ENCODE measurements around the gene RAB37. TPM values are rescaled to one million over a fixed set of nuclear protein-coding genes. Genes with fewer than 3 reads are reported as not detected.
A peak's percentile ranks its signal among the peaks of the same experiment; 100 is the strongest.

Gene RAB37
- total RNA-seq, 4 donors from 2014 or later: 0.87 to 4.4 (median 2.3) TPM

DNA sequence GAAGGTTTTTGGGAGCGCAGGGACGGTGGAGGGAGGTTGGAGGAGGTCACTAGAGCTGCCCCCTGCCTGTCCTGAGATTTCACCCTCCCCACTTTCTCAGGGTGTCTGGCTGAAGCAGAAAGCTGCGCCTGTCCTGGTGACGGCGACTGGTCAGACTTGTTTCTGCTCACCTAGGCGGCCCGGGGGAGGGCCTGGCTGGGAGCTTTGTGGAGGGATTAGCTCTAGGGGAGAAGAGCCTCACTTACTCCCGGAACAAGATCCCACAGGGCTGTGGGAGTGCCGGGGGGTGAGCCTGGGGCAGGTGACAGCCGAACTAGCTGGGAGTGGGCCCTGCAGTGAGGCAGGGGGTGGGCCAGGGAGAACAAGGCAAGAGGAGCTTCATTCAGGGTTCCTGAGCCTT lies 22.9 kb downstream of the RAB37 start:
- H3K4me1 ChIP-seq: peaks cover 5 to 97% (median 79%) of the 10 kb centered on the region in 4 donors
- no peak for TF ChIP-seq POLR2A (IDR thresholded peaks at IDR 0.05)
- TF ChIP-seq, protein P1, sequence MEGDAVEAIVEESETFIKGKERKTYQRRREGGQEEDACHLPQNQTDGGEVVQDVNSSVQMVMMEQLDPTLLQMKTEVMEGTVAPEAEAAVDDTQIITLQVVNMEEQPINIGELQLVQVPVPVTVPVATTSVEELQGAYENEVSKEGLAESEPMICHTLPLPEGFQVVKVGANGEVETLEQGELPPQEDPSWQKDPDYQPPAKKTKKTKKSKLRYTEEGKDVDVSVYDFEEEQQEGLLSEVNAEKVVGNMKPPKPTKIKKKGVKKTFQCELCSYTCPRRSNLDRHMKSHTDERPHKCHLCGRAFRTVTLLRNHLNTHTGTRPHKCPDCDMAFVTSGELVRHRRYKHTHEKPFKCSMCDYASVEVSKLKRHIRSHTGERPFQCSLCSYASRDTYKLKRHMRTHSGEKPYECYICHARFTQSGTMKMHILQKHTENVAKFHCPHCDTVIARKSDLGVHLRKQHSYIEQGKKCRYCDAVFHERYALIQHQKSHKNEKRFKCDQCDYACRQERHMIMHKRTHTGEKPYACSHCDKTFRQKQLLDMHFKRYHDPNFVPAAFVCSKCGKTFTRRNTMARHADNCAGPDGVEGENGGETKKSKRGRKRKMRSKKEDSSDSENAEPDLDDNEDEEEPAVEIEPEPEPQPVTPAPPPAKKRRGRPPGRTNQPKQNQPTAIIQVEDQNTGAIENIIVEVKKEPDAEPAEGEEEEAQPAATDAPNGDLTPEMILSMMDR (IDR thresholded peaks at IDR 0.05): no peak
- no peak for TF ChIP-seq EP300 (IDR thresholded peaks at IDR 0.05)
- no peaks in the 10 kb centered on the region for H3K27me3 ChIP-seq
- H3K36me3 ChIP-seq: no peaks in the 10 kb centered on the region
- H3K9me3 ChIP-seq: no peaks in the 10 kb centered on the region
- WGBS, 2 donors: 46 to 60% methylated on average over 10 of the region's 10 CpGs
- no peak overlapping the region for H3K4me3 ChIP-seq
- peak overlapping the region; percentile 8 to 91 (median 82) for H3K27ac ChIP-seq
- no peak for DNase-seq (ENCODE audit: low spot score in 2 of 2)

DNA sequence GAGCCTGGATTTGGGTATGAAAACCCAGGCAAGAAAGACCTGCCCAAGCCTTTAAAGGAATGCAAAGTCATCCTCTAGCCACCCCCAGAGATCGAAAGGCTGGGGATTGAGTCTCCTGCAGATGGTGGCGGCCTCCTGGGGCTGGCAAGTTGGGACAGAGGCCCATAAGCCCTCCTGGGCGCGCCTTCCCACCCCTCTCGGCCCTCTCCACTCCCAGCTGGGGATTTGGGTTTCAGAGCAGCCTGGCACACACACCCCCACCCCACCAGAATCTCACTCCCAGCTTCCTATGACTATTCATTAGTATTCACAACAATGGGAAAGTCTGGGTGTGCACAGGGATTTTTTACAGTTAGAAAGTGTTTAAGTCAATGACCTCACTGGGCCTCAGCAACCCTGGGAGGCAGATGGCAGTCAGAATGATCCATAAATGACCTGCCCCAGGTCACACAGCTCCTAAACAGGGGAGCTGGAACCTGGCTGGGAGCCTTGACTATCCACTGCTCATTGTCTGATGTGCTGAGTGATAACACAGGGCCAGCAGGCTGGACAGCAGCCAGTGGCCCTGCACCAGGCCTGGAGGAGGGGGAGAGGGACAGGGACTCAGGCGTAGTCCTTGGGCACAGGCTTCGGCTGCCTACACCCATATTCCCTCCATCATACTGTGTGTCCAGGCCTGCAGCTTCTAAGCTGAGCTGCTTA lies 23.5 kb downstream of the RAB37 start:
- Histone ChIP-seq H3K27ac (peak overlapping the region; percentile 8 to 91 (median 82)), H3K4me1 (peaks cover 5 to 91% (median 76%) of the 10 kb centered on the region in 4 donors), H3K4me3 (no peak overlapping the region), H3K9me3 (no peaks in the 10 kb centered on the region), H3K36me3 (no peaks in the 10 kb centered on the region), H3K27me3 (no peaks in the 10 kb centered on the region)
- DNase-seq (ENCODE audit: low spot score in 2 of 2): no peak
- WGBS, 2 donors: 44 to 55% methylated on average over 6 to 7 of the region's 7 CpGs
- TF ChIP-seq EP300 (IDR thresholded peaks at IDR 0.05) (no peak), POLR2A (IDR thresholded peaks at IDR 0.05) (no peak)
- TF ChIP-seq, protein P1 (IDR thresholded peaks at IDR 0.05): no peak

DNA sequence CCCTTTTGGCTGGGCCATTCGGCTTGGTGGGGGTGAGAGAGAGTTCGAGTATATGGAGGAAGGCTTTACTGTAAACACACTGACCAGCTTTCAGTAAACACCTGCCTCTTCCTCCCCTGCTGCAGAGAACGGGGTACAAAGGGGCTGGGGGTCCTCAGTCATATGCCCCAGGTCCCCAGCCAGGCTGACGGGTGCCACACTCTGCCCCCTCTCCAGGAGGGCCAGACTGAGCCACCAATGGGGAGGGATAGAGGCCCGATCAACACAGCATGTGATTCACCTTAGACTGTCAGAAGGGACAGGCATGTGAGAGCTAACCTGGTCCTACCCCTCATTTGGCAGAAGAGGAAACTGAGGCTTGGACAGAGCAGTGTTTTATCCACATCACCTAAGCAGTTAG lies 24.4 kb downstream of the RAB37 start:
- 23 to 56% methylated on average over 3 to 5 of the region's 5 CpGs for WGBS, 2 donors
- Histone ChIP-seq H3K4me1 (peaks cover 5 to 85% (median 75%) of the 10 kb centered on the region in 4 donors), H3K27me3 (no peaks in the 10 kb centered on the region), H3K9me3 (no peaks in the 10 kb centered on the region), H3K27ac (peak overlapping the region in 3 of 4 donors; percentile 78 to 91 (median 85)), H3K4me3 (no peak overlapping the region), H3K36me3 (no peaks in the 10 kb centered on the region)
- TF ChIP-seq EP300 (IDR thresholded peaks at IDR 0.05) (no peak), POLR2A (IDR thresholded peaks at IDR 0.05) (no peak)
- TF ChIP-seq, protein P1 (IDR thresholded peaks at IDR 0.05): no peak
- no peak for DNase-seq (ENCODE audit: low spot score in 2 of 2)

DNA sequence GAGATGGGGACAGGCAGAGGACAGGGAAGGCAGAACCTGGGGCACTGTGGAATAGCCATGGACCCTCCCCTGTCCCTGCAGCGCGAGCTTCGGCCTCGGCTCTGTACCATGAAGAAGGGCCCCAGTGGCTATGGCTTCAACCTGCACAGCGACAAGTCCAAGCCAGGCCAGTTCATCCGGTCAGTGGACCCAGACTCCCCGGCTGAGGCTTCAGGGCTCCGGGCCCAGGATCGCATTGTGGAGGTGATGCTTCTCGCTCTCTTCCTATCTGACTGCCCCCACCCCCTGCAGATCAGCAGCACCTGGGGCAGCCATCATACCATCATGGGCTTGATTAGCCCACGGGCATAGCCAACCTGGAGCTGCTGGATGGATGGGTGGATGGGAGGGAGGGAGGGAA lies 24.9 kb downstream of the RAB37 start:
- Histone ChIP-seq H3K4me1 (peaks cover 5 to 85% (median 73%) of the 10 kb centered on the region in 4 donors), H3K27ac (peak overlapping the region in 2 of 4 donors; percentile 85 to 91), H3K4me3 (no peak overlapping the region), H3K36me3 (no peaks in the 10 kb centered on the region), H3K9me3 (no peaks in the 10 kb centered on the region), H3K27me3 (no peaks in the 10 kb centered on the region)
- TF ChIP-seq, protein P1 (IDR thresholded peaks at IDR 0.05): no peak
- TF ChIP-seq EP300 (IDR thresholded peaks at IDR 0.05) (no peak), POLR2A (IDR thresholded peaks at IDR 0.05) (no peak)
- DNase-seq (ENCODE audit: low spot score in 2 of 2): no peak
- WGBS, 2 donors: 82 to 90% methylated on average over 9 to 11 of the region's 11 CpGs

DNA sequence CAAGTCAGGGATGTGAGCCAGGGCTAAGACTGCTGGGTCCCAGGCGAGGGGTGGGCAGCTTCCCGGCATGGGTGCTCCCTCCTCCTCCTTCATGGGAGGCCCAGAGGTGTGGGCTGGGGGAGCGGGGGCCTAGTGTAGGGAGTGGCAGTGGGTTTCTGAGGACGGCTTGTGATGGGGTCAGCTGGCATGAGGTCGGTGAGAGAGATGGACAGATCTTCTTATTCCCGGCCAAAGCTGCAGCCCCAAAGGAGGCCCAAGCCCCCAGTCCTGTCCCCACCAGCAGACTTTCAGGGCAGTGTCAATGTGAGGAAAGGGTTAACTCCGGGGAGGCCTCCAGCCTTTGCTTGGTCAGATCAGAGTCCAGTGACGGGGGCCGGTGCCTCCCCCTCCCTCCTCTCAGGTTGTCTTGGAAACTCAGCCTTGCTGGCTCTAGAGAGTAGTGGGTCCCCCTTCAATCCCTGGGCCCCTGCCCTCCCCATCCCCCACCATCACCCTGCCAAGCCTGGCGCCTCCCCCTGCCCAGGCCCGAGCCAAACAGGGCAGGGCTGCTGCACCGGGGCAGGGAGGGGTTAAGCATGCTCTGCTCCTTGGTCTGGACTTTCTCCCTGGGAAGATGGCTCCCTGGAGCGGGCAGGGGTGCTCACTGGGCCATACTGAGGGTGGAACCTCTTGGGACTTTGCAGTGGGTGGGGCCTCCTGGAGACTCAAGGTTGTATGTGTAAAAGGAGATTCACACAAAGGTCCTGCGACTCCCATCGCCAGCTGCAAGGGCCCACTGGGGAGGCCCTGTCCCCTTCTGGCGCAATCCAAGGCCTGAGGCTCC lies 26.7 kb downstream of the RAB37 start:
- H3K4me3 ChIP-seq: no peak overlapping the region
- H3K27ac ChIP-seq: peak overlapping the region in 3 of 4 donors; percentile 72 to 91 (median 85)
- WGBS, 2 donors: 33 to 38% methylated on average over 13 to 15 of the region's 16 CpGs
- H3K4me1 ChIP-seq: peaks cover 5 to 85% (median 66%) of the 10 kb centered on the region in 4 donors
- no peaks in the 10 kb centered on the region for H3K27me3 ChIP-seq
- TF ChIP-seq, protein P1 (IDR thresholded peaks at IDR 0.05): no peak
- TF ChIP-seq POLR2A (IDR thresholded peaks at IDR 0.05) (no peak), EP300 (IDR thresholded peaks at IDR 0.05) (no peak)
- H3K9me3 ChIP-seq: no peaks in the 10 kb centered on the region
- peaks cover 0 to 6% (median 0%) of the 10 kb centered on the region in 3 donors for H3K36me3 ChIP-seq
- DNase-seq (ENCODE audit: low spot score in 2 of 2): no peak

Measured in tibial nerve (tissue), 4 donors.